NCI-H524 treated with DMSO at 0.1 percent for 48 hours (cell line): ENCODE results near the gene TRAPPC14.

Experiments used
- DNase-seq: peaks from one replicate; lab custom pipeline; 2025; lab: John Stamatoyannopoulos, UW

Gene TRAPPC14

DNA sequence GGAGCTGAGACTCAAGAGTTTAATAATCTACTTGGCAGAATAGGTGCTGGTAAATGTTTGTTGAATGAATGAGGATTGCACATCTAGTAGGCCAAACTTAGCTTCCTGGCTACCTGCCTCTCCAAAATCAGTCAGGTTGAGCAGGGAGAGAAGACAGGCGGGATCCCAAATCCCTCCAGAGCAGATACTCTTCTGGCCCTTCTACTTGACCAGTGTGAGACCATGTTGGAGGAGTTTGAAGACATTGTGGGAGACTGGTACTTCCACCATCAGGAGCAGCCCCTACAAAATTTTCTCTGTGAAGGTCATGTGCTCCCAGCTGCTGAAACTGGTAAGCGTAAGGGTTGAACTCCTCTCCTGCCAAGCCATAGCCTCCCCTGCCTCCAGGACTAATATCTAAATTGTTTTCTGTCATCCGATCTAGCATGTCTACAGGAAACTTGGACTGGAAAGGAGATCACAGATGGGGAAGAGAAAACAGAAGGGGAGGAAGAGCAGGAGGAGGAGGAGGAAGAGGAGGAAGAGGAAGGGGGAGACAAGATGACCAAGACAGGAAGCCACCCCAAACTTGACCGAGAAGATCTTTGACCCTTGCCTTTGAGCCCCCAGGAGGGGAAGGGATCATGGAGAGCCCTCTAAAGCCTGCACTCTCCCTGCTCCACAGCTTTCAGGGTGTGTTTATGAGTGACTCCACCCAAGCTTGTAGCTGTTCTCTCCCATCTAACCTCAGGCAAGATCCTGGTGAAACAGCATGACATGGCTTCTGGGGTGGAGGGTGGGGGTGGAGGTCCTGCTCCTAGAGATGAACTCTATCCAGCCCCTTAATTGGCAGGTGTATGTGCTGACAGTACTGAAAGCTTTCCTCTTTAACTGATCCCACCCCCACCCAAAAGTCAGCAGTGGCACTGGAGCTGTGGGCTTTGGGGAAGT is 34.0 kb downstream of the TRAPPC14 start:
- DNase-seq: no peak

DNA sequence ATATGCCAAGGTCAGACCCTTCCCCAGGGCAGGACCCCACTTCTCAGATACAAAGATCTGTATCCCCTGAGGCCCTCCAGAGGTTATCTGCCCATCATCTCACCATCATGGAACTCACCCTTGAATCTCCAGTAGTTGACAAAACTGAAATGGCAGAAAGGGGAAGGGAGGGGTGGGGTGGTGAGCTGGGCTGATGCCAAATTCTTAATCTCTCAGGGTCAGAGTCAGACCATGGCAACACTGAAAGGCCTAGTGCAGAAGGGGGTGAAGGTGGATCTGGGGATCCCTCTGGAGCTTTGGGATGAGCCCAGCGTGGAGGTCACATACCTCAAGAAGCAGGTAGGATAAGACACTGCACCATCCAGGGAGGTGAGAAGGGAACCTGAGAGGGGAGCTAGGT is 36.0 kb downstream of the TRAPPC14 start:
- DNase-seq: no peak

- no peak for DNase-seq
These were observed 36.5 kb downstream of the TRAPPC14 start for GRCh38 chr7:100122067-100122466.

GRCh38 chr7:100120733-100121036 is 37.8 kb downstream of the TRAPPC14 start:
- DNase-seq: no peak

- DNase-seq: no peak
These were observed 38.4 kb downstream of the TRAPPC14 start for GRCh38 chr7:100119970-100120732.

DNA sequence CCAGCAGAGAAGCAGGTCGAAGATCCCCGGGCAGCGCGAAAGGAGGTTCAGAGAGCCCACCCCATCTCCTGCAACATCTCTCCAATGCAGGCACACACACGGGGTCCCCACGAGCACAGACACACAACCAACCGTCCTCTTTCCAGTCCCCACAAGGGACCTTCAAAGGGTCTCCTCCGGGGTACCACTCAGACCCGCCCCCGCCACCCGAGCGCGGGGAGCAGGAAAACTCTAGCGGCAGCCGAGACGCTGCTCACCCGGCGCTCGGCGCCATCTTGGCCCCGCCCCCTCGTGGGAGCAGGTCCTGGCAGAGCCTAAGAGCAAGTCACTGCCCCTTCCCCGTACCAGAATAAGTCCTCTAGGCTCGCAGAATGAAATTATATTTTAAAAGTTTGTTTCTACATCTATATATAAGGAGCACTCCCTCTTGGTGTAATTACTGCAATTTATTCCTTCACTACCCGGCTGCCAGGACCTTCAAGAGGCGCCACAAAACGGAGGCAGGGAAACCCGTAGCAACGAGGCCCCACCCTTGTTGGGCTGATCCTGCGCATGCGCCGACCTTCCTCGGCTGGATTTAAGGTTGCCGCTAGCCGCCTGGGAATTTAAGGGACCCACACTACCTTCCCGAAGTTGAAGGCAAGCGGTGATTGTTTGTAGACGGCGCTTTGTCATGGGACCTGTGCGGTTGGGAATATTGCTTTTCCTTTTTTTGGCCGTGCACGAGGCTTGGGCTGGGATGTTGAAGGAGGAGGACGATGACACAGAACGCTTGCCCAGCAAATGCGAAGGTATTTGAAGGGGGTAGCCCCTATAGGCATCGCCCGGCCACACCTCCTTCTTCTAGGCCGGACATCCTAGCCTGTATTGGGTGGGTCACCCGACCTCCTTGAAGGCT is 39.2 kb downstream of the TRAPPC14 start, which contains the start of the genes CNPY4 and TAF6:
TSS of gene CNPY4 (plus strand) at position 563 of the 898 bp plus-strand sequence. CDS start at position 674, 111 bp downstream.
TSS of gene TAF6 (minus strand) at position 287 of the 898 bp plus-strand sequence. CDS start 5,149 bp downstream, outside the sequence.
- peak; percentile 42 for DNase-seq

DNA sequence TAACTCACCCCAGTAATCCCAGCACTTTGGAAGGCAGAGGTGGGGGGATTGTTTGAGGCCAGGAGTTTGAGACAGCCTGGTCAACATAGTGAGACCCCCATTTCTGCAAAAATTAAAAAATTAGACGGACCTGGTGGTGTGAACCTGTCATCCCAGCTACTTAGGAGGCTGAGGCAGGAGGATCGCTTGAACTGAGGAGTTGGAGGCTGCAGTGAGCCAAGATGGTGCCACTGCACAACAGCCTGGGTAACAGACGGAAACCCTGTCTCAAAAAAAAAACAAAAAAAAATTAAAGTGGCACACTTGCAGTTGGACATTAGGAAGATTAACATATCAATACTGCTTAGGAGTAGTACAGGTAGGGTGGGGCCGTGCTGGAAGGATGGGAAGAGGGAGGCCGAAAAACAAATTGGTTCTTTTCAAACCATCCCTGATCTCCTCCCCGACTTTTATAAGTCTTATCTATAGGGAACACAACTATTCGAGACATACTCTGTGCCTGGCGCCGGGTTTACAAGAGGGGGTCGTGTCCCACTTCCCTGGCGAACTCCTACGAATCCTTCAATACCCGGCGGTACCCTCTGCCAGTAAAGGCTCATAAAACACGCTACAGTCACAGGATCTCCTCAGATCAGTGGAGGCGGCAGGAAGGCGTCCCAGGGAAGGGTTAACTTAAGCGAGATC is 40.0 kb downstream of the TRAPPC14 start:
- DNase-seq: no peak

DNA sequence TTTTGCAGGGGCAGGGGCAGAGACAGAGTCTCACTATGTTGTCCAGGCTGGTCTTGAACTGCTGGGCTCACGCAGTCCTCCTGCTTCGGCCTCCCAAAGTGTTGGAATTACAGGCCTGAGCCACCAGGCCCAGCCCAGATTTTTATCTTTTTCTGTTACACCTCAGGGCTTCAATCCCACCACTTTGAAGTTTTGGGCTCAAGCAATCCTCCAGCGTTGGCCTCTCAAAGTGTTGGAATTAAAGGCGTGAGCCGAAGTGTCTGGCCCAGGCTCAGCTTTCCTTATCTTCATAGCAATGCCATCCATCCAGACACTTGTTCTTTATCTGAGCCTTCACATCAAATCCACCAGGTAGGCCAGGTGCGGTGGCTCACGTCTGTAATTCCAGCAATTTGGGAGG is 43.5 kb downstream of the TRAPPC14 start:
- no peak for DNase-seq

DNA sequence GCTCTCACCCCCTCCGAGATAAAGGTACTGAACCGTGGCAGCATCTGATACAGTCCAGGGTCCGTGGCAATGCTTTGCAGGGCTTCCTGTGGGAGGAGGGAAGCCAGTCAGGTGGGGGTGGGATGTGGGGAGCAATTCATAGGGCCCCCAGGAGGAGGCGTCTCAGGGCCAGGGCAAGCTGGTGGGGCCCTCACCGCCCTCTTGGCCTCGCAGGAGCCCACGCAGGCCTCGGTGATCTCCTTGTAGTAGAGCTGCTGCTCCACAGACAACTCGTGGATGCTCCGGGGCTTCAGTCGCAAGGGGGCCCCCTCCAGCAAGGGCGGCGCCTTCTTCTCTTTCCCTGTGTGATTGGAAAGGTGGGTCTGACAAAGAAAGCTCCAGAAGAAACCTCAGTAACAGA is 46.6 kb downstream of the TRAPPC14 start:
- DNase-seq: no peak

DNA sequence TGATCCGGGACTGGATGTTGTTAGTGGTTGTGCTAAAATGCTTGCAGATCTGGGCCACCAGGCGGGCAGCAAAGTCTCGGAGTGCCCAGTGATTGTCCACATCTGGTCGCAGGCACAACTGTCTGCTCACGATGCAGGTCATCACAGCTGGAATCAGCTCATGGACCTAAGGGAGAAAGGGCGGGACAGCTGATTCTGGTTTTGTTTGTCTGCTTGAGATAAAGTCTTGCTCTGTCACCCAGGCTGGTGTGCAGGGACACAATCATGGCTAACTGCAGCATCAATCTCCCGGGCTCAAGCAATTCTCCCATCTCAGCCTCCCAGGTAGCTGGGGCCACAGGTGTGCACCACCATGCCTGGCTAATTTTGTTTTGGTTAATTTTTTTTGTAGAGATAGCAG is 47.4 kb downstream of the TRAPPC14 start:
- no peak for DNase-seq

GRCh38 chr7:100109521-100110163 is 48.9 kb downstream of the TRAPPC14 start:
- no peak for DNase-seq

- no peak for DNase-seq
These were observed 50.6 kb downstream of the TRAPPC14 start for GRCh38 chr7:100107890-100108289.

- no peak for DNase-seq
These were observed 51.3 kb downstream of the TRAPPC14 start for GRCh38 chr7:100107125-100107737.

GRCh38 chr7:100106633-100107032 is 51.9 kb downstream of the TRAPPC14 start:
- DNase-seq: no peak

GRCh38 chr7:100105534-100105933 is 53.0 kb downstream of the TRAPPC14 start:
- DNase-seq: no peak
